Measurements from ENCODE around the gene PHRF1. TPM values are rescaled to one million over a fixed set of nuclear protein-coding genes. Genes with fewer than 3 reads are reported as not detected.
A peak's percentile ranks its signal among the peaks of the same experiment; 100 is the strongest.

PHRF1 gene
- total RNA-seq, 1 experiment from 2014 or later, result 31.8 TPM

DNA sequence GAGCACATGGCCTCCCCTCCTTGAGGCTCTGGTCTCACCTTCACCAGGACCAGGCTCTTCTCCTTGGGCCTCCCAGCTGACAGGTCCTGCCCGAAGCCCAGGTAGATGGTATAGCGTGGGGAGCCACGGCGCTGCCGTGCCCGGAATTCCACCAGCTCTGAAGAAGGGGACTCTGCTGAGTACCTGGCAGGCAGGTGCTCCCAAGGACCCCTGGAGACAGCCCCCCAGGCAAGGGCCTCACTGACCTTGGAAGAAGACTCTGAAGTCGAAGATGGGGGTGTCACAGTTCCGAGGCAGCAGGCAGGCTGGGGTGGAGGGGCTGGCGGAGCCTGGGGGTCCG is 36.7 kb downstream of the PHRF1 start:
- TF ChIP-seq, protein P1, sequence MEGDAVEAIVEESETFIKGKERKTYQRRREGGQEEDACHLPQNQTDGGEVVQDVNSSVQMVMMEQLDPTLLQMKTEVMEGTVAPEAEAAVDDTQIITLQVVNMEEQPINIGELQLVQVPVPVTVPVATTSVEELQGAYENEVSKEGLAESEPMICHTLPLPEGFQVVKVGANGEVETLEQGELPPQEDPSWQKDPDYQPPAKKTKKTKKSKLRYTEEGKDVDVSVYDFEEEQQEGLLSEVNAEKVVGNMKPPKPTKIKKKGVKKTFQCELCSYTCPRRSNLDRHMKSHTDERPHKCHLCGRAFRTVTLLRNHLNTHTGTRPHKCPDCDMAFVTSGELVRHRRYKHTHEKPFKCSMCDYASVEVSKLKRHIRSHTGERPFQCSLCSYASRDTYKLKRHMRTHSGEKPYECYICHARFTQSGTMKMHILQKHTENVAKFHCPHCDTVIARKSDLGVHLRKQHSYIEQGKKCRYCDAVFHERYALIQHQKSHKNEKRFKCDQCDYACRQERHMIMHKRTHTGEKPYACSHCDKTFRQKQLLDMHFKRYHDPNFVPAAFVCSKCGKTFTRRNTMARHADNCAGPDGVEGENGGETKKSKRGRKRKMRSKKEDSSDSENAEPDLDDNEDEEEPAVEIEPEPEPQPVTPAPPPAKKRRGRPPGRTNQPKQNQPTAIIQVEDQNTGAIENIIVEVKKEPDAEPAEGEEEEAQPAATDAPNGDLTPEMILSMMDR (IDR thresholded peaks at IDR 0.05; ENCODE audit: unreplicated experiment), result no peak
- intact Hi-C loops (cut with micrococcal nuclease), result loop anchor here (10.0 kb wide), 1 partner anchor 48 kb away; the partner anchor contains the start of genes LMNTD2 and RASSF7
- DNase-seq (ENCODE audit: unreplicated experiment), result no peak
- H3K4me3 Mint-ChIP-seq (ENCODE audit: unreplicated experiment), result no peak overlapping the region
- H3K4me1 Mint-ChIP-seq (ENCODE audit: insufficient read depth, unreplicated experiment), result peaks cover 6% of the 10 kb centered on the region
- POLR2A ChIA-PET, result interaction anchor here (0.6 to 1.7 kb wide), 2 partner anchors 9 to 53 kb away, joined by 3 to 4 read pairs; partner anchors contain the start of gene LMNTD2
- H3K36me3 Mint-ChIP-seq (ENCODE audit: insufficient read depth, unreplicated experiment), result peaks cover 48% of the 10 kb centered on the region
- no peak overlapping the region for H3K27ac Mint-ChIP-seq (ENCODE audit: low read depth, unreplicated experiment)
- CTCF ChIA-PET, result no interaction called here
- no peaks in the 10 kb centered on the region for H3K9me3 Mint-ChIP-seq (ENCODE audit: unreplicated experiment)
- no peaks in the 10 kb centered on the region for H3K27me3 Mint-ChIP-seq (ENCODE audit: insufficient read depth, unreplicated experiment)
- BruUV-seq (replicated peaks), result no TSS peak

DNA sequence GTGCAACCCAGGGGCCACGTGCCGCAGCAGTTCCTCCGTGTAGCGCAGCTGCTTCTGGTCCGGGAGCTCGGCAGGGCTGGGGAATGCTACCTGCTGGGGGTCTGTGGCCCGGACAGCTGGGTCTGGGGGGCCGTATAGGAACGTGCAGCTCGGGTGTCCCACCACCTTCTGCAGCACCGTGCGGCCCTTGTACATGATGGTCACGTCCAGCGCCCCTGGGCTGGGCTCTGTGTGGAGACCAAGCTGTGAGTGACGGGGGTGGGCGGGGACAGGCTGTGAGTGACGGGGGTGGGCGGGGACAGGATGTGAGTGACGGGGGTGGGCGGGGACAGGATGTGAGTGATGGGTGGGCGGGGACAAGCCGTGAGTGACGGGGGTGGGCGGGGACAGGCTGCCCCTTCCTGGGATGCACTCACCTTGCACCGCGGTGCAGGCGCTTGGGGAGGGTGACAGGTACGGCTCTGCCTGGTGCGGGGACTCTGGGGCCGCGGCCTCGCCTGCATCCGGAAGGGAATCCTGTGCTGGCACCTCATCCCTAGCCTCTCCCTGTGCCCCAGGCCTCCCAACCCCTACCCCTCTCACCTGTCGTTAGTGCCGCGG is 37.2 kb downstream of the PHRF1 start:
- intact Hi-C loops (cut with micrococcal nuclease), result loop anchor here (10.0 kb wide), 1 partner anchor 49 kb away; the partner anchor contains the start of genes LMNTD2 and RASSF7
- POLR2A ChIA-PET, result interaction anchor here (0.6 to 1.6 kb wide), 4 partner anchors 8 to 163 kb away, joined by 3 to 8 read pairs (median 4); partner anchors contain the start of gene PHRF1
- no peaks in the 10 kb centered on the region for H3K27me3 Mint-ChIP-seq (ENCODE audit: insufficient read depth, unreplicated experiment)

DNA sequence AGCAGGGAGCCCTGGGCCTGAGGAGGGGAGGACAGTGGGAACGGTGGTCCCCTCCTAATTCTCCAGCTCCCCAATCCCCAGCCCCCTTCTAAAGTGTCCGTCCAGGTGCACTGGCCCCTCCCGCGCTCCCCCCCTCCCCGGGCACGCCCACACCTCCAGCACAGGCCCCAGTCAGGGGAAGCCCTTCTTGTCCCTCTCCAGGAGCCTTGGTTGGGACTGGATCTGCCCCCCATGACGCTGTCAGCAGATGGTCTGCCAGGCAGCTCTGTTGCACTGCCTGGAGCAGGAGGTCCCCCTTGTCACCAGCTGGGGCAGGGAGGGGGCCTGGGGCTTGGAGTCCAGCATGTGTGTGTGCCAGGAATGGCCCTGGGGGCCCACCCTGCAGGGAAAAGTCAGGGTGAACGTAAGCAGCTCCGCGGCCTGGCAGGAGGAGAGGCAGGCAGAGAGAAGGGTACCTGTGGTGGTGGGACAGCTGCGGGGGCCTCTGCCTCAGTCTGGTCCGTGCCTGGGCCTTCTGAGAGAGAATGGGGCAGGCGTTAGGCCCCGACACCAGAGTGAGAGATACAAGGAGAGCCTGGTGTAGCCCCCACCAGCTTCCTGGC is 37.9 kb downstream of the PHRF1 start:
- H3K36me3 Mint-ChIP-seq (ENCODE audit: insufficient read depth, unreplicated experiment), result peaks cover 39% of the 10 kb centered on the region
- H3K9me3 Mint-ChIP-seq (ENCODE audit: unreplicated experiment), result no peaks in the 10 kb centered on the region
- DNase-seq (ENCODE audit: unreplicated experiment), result no peak
- CTCF ChIA-PET, result interaction anchor here (0.7 to 1.3 kb wide), 3 partner anchors 10 to 1520 kb away, joined by 3 to 4 read pairs (median 4); no protein-coding TSS in a partner anchor
- H3K4me1 Mint-ChIP-seq (ENCODE audit: insufficient read depth, unreplicated experiment), result peaks cover 6% of the 10 kb centered on the region
- POLR2A ChIA-PET, result interaction anchor here (1.0 to 1.6 kb wide), 3 partner anchors 10 to 38 kb away, joined by 3 to 8 read pairs (median 4); partner anchors contain the start of gene PHRF1
- H3K27ac Mint-ChIP-seq (ENCODE audit: low read depth, unreplicated experiment), result peak overlapping the region; percentile 46
- TF ChIP-seq, protein P1 (IDR thresholded peaks at IDR 0.05; ENCODE audit: unreplicated experiment), result no peak
- H3K27me3 Mint-ChIP-seq (ENCODE audit: insufficient read depth, unreplicated experiment), result no peaks in the 10 kb centered on the region
- intact Hi-C loops (cut with micrococcal nuclease), result loop anchor here (10.0 kb wide), 1 partner anchor 49 kb away; the partner anchor contains the start of genes LMNTD2 and RASSF7
- peak overlapping the region; percentile 73 for H3K4me3 Mint-ChIP-seq (ENCODE audit: unreplicated experiment)
- BruUV-seq (replicated peaks), result no TSS peak

More for the DNA sequence above, 37.2 kb downstream of the PHRF1 start:
- Mint-ChIP-seq H3K4me3 (ENCODE audit: unreplicated experiment) (no peak overlapping the region), H3K36me3 (ENCODE audit: insufficient read depth, unreplicated experiment) (peaks cover 43% of the 10 kb centered on the region), H3K4me1 (ENCODE audit: insufficient read depth, unreplicated experiment) (peaks cover 6% of the 10 kb centered on the region), H3K27ac (ENCODE audit: low read depth, unreplicated experiment) (peak overlapping the region; percentile 46), H3K9me3 (ENCODE audit: unreplicated experiment) (no peaks in the 10 kb centered on the region)
- TF ChIP-seq, protein P1 (IDR thresholded peaks at IDR 0.05; ENCODE audit: unreplicated experiment), result no peak
- DNase-seq (ENCODE audit: unreplicated experiment), result peak; percentile 82
- BruUV-seq (replicated peaks), result no TSS peak
- CTCF ChIA-PET, result interaction anchor here (0.7 to 1.3 kb wide), 2 partner anchors 9 to 1520 kb away, joined by 4 read pairs; no protein-coding TSS in a partner anchor
